Measurements from ENCODE around the gene PARVA.

The PARVA gene

DNA sequence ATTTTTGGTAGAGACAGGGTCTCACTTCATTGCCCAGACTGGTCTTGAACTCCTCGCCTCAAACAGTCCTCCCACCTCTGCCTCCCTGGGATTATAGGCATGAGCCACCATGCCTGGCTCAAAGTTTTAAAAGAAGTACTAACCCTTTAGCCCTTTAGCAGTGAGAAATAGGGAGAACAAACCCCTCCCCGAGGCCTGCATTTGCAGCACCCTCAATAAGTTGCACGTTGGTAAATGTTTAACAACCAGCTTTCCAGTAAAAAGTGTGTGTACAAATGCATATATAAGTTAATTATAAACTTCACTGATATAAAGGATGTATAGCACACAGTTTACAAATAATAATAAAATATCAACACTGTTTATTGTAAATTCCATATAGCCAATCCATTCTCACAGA lies 51.8 kb downstream of the PARVA start:
- H3K4me1 ChIP-seq (ENCODE audit: control insufficient read depth in 5 of 5, insufficient read depth in 5 of 5, low read length in 5 of 5): peaks cover 8 to 39% (median 34%) of the 10 kb centered on the region in 5 donors
- no peaks in the 10 kb centered on the region for H3K27me3 ChIP-seq (ENCODE audit: control insufficient read depth in 5 of 5, insufficient read depth in 4 of 5, low read length in 5 of 5)
- no peaks in the 10 kb centered on the region for H3K9me3 ChIP-seq (ENCODE audit: control insufficient read depth in 5 of 5, low read length in 5 of 5)
- H3K4me3 ChIP-seq (ENCODE audit: low read depth in 1 of 5, low read length in 5 of 5): no peak overlapping the region
- H3K9ac ChIP-seq (ENCODE audit: low read length in 5 of 5): no peak overlapping the region
- H3K27ac ChIP-seq (ENCODE audit: low read depth, low read length): no peak overlapping the region
- no peaks in the 10 kb centered on the region for H3K36me3 ChIP-seq (ENCODE audit: control insufficient read depth in 5 of 5, insufficient read depth in 5 of 5, low read length in 5 of 5)

DNA sequence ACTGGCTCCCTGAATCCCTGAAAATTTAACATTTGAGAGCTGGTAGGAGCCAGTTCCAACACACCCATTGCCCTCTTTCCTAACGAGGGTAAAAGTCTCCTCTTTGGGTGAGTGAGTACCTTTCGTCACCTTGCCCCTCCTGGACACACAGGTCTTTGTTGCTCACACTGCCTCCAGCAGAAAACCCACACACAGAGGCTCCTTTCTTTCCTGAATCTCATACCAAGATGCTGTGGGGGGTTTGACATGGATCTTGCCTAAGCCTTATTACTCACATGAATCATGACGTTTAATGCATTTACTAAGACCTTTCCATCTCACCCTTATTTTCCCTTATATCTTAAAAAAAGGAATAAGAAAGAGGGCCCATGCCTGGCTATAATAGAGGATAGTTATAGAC lies 53.0 kb downstream of the PARVA start:
- no peaks in the 10 kb centered on the region for H3K27me3 ChIP-seq (ENCODE audit: control insufficient read depth in 5 of 5, insufficient read depth in 4 of 5, low read length in 5 of 5)
- H3K4me1 ChIP-seq (ENCODE audit: control insufficient read depth in 5 of 5, insufficient read depth in 5 of 5, low read length in 5 of 5): peaks cover 10 to 47% (median 42%) of the 10 kb centered on the region in 5 donors
- H3K9me3 ChIP-seq (ENCODE audit: control insufficient read depth in 5 of 5, low read length in 5 of 5): no peaks in the 10 kb centered on the region
- peak overlapping the region in 3 of 5 donors; percentile 38 to 79 (median 54) for H3K9ac ChIP-seq (ENCODE audit: low read length in 5 of 5)
- H3K27ac ChIP-seq (ENCODE audit: low read depth, low read length): peak overlapping the region; percentile 98
- peak overlapping the region in 2 of 5 donors; percentile 16 to 41 for H3K4me3 ChIP-seq (ENCODE audit: low read depth in 1 of 5, low read length in 5 of 5)
- no peaks in the 10 kb centered on the region for H3K36me3 ChIP-seq (ENCODE audit: control insufficient read depth in 5 of 5, insufficient read depth in 5 of 5, low read length in 5 of 5)

DNA sequence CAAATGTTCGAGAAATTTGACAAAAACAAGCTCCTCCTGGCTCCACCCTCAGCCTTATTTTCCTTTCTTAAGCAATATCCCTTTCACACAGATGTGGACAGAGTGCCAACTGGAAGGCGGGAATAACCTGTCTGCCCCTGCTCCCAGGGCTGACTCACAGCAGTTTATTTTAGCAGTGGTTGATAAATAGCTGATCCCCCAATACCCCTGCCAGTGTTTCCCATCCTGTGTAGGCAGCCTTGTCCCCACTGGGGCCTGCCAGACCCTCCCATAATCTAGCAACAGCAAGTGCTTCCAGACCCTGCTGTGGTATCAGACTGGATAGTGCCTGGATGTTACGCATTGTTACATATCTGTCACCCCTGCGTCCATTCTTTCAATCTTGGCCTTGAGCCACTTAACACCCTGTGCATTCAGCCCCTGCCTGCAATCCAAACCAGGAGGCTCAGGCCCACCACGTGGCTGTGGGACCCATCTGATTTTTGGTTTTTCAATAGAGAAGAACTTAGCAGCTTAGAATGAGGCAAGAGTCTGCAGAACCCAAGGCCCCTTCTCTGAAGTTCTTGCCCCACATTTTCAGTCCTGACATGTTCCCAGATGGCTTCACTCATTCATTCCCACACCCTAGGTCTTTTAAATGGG lies 53.7 kb downstream of the PARVA start:
- peak overlapping the region in 2 of 5 donors; percentile 16 to 41 for H3K4me3 ChIP-seq (ENCODE audit: low read depth in 1 of 5, low read length in 5 of 5)
- H3K4me1 ChIP-seq (ENCODE audit: control insufficient read depth in 5 of 5, insufficient read depth in 5 of 5, low read length in 5 of 5): peaks cover 10 to 50% (median 42%) of the 10 kb centered on the region in 5 donors
- no peaks in the 10 kb centered on the region for H3K36me3 ChIP-seq (ENCODE audit: control insufficient read depth in 5 of 5, insufficient read depth in 5 of 5, low read length in 5 of 5)
- peak overlapping the region in 3 of 5 donors; percentile 38 to 79 (median 54) for H3K9ac ChIP-seq (ENCODE audit: low read length in 5 of 5)
- H3K9me3 ChIP-seq (ENCODE audit: control insufficient read depth in 5 of 5, low read length in 5 of 5): no peaks in the 10 kb centered on the region
- peak overlapping the region; percentile 98 for H3K27ac ChIP-seq (ENCODE audit: low read depth, low read length)
- no peaks in the 10 kb centered on the region for H3K27me3 ChIP-seq (ENCODE audit: control insufficient read depth in 5 of 5, insufficient read depth in 4 of 5, low read length in 5 of 5)

DNA sequence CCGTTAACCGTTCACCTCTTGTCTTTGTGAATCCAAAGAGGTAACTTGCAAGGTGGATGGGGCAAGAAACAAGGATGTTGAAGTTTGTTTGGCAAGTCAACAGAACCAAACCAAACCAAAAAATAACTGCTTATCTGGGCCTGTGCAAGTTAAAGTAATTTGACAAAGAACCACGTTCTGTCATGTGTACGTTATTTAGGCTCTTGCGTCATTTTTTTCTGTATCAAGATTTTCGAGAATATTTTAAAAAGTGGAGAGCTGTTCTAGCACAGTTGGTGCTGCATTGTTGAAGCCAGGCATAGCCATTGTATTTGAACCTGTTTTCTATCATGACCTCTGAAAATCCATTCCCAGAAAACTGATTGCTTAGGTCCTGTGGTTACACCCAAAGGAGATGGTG lies 55.1 kb downstream of the PARVA start:
- H3K9ac ChIP-seq (ENCODE audit: low read length in 5 of 5): no peak overlapping the region
- H3K9me3 ChIP-seq (ENCODE audit: control insufficient read depth in 5 of 5, low read length in 5 of 5): no peaks in the 10 kb centered on the region
- H3K27ac ChIP-seq (ENCODE audit: low read depth, low read length): peak overlapping the region; percentile 98
- H3K36me3 ChIP-seq (ENCODE audit: control insufficient read depth in 5 of 5, insufficient read depth in 5 of 5, low read length in 5 of 5): peaks cover 0 to 4% (median 0%) of the 10 kb centered on the region in 5 donors
- H3K4me1 ChIP-seq (ENCODE audit: control insufficient read depth in 5 of 5, insufficient read depth in 5 of 5, low read length in 5 of 5): peaks cover 10 to 61% (median 53%) of the 10 kb centered on the region in 5 donors
- no peaks in the 10 kb centered on the region for H3K27me3 ChIP-seq (ENCODE audit: control insufficient read depth in 5 of 5, insufficient read depth in 4 of 5, low read length in 5 of 5)
- H3K4me3 ChIP-seq (ENCODE audit: low read depth in 1 of 5, low read length in 5 of 5): no peak overlapping the region

DNA sequence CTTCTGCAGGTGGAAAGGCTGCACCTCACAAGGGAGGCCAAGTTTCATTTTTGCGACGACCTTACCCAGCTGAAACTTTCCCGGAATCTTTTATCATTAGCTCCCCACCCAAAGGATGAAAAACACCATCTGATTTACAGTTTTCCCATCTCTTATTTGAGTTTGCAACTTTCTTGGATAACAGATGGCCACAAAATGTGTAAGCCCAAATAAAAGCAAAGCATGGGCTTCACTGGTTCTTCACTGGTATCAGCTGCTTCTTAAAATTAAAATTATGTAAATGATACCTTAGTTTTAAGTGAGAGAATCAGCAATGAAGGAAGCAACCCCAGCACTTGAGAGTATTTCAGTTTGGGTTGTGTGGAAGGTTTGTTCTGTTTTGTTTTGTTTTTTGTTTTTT lies 55.8 kb downstream of the PARVA start:
- peaks cover 10 to 61% (median 53%) of the 10 kb centered on the region in 5 donors for H3K4me1 ChIP-seq (ENCODE audit: control insufficient read depth in 5 of 5, insufficient read depth in 5 of 5, low read length in 5 of 5)
- H3K27me3 ChIP-seq (ENCODE audit: control insufficient read depth in 5 of 5, insufficient read depth in 4 of 5, low read length in 5 of 5): no peaks in the 10 kb centered on the region
- no peak overlapping the region for H3K4me3 ChIP-seq (ENCODE audit: low read depth in 1 of 5, low read length in 5 of 5)
- H3K27ac ChIP-seq (ENCODE audit: low read depth, low read length): peak overlapping the region; percentile 8
- H3K36me3 ChIP-seq (ENCODE audit: control insufficient read depth in 5 of 5, insufficient read depth in 5 of 5, low read length in 5 of 5): peaks cover 0 to 5% (median 0%) of the 10 kb centered on the region in 5 donors
- H3K9ac ChIP-seq (ENCODE audit: low read length in 5 of 5): no peak overlapping the region
- H3K9me3 ChIP-seq (ENCODE audit: control insufficient read depth in 5 of 5, low read length in 5 of 5): no peaks in the 10 kb centered on the region

DNA sequence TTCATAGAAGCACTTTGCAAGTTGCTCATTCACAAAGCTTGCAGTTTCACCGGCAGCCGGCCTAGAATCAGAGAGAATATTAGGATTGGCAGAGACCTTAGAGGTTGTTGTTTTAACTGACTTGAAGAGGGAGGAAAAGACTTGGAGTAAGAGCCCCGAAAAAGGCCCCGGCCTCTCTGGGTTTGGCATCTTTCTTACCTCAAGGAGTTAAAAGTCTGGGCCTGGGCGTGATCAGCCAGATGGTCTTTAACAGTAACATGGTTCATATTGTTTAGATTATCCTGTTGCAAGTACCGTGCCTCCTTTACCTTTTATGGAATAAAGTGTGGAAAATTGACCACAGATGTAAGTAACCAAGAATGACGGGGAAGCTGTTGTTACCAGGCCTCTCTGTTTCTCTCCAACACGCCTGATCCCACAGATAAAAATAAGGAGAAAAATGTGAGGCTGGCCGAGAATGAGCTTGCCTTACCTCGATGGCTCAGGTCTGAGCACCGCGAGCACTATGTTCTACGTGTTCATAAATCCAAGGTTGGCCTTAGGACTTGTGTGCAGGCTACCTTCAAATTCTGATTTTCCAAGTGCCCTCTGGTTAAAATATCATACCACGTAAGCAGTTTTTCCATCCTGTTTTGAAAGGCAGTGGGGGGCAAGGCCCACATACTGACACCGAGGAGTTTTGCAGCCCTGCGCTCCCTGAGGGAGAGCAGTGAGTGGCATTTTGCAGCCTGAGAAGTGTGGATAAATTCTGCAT lies 56.4 kb downstream of the PARVA start:
- H3K4me1 ChIP-seq (ENCODE audit: control insufficient read depth in 5 of 5, insufficient read depth in 5 of 5, low read length in 5 of 5): peaks cover 10 to 64% (median 53%) of the 10 kb centered on the region in 5 donors
- H3K27me3 ChIP-seq (ENCODE audit: control insufficient read depth in 5 of 5, insufficient read depth in 4 of 5, low read length in 5 of 5): no peaks in the 10 kb centered on the region
- no peak overlapping the region for H3K4me3 ChIP-seq (ENCODE audit: low read depth in 1 of 5, low read length in 5 of 5)
- H3K36me3 ChIP-seq (ENCODE audit: control insufficient read depth in 5 of 5, insufficient read depth in 5 of 5, low read length in 5 of 5): peaks cover 0 to 5% (median 0%) of the 10 kb centered on the region in 5 donors
- H3K27ac ChIP-seq (ENCODE audit: low read depth, low read length): peak overlapping the region; percentile 8
- H3K9ac ChIP-seq (ENCODE audit: low read length in 5 of 5): peak overlapping the region in 1 of 5 donors; percentile 35
- H3K9me3 ChIP-seq (ENCODE audit: control insufficient read depth in 5 of 5, low read length in 5 of 5): no peaks in the 10 kb centered on the region

DNA sequence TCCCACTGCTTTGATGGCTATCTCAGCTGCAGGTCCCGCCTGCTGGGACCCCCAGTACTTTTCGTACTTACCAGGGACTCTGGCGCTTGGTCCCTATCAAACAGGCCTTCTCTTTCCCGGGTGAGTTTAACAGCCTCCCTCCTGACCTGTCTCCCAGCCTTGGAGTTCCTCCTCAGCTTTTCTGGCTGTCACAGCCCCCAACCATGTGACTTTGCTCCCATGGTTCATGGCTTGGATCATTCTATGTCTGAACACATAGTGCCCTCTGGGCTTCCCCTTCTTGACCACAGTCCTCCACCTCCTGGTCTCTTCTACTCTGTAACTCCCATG lies 56.9 kb downstream of the PARVA start:
- Histone ChIP-seq H3K9ac (ENCODE audit: low read length in 5 of 5) (no peak overlapping the region), H3K27ac (ENCODE audit: low read depth, low read length) (peak overlapping the region; percentile 8), H3K9me3 (ENCODE audit: control insufficient read depth in 5 of 5, low read length in 5 of 5) (no peaks in the 10 kb centered on the region), H3K36me3 (ENCODE audit: control insufficient read depth in 5 of 5, insufficient read depth in 5 of 5, low read length in 5 of 5) (peaks cover 0 to 5% (median 0%) of the 10 kb centered on the region in 5 donors), H3K4me1 (ENCODE audit: control insufficient read depth in 5 of 5, insufficient read depth in 5 of 5, low read length in 5 of 5) (peaks cover 10 to 66% (median 53%) of the 10 kb centered on the region in 5 donors), H3K4me3 (ENCODE audit: low read depth in 1 of 5, low read length in 5 of 5) (no peak overlapping the region), H3K27me3 (ENCODE audit: control insufficient read depth in 5 of 5, insufficient read depth in 4 of 5, low read length in 5 of 5) (no peaks in the 10 kb centered on the region)

DNA sequence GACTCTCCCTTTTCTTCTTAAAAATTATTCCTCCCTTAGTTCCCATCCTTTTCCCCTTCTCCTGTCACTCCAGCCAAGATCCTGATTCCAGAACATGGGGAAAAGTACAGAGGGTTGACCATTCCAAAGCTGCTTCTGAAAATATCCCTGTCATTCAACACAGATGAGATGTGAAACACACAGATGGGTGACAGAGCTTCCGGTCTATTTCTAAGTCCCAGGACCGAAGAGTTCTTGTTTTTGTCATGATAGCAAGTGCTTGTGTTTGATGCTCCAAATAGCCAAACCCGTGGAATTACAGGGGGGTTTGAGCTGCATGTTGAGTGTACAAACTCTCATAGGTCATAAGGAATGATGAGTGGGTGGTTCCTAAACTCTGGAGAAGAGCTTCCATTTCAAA lies 57.9 kb downstream of the PARVA start:
- no peaks in the 10 kb centered on the region for H3K27me3 ChIP-seq (ENCODE audit: control insufficient read depth in 5 of 5, insufficient read depth in 4 of 5, low read length in 5 of 5)
- peaks cover 0 to 5% (median 0%) of the 10 kb centered on the region in 5 donors for H3K36me3 ChIP-seq (ENCODE audit: control insufficient read depth in 5 of 5, insufficient read depth in 5 of 5, low read length in 5 of 5)
- H3K4me1 ChIP-seq (ENCODE audit: control insufficient read depth in 5 of 5, insufficient read depth in 5 of 5, low read length in 5 of 5): peaks cover 10 to 60% (median 49%) of the 10 kb centered on the region in 5 donors
- H3K9me3 ChIP-seq (ENCODE audit: control insufficient read depth in 5 of 5, low read length in 5 of 5): no peaks in the 10 kb centered on the region
- peak overlapping the region; percentile 8 for H3K27ac ChIP-seq (ENCODE audit: low read depth, low read length)
- H3K4me3 ChIP-seq (ENCODE audit: low read depth in 1 of 5, low read length in 5 of 5): no peak overlapping the region
- no peak overlapping the region for H3K9ac ChIP-seq (ENCODE audit: low read length in 5 of 5)

DNA sequence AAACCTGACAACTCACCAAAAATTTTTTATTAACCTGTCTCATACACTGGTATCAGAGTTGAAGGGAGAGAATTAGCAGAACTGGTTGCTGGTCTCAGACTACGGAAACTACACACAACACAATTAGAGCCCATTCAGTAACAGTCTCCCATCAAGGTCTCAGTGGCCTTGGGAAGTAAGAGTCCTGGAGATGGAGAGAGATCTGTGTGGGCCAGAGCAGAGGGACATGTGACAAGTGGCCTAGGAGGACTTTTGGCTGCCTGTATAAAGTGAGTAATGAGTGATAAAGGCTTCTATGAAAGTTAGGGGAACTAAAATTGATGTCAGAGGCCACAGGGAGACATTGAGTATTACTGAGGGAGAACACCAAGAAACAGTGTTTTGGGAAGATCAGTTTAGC lies 58.9 kb downstream of the PARVA start:
- H3K9me3 ChIP-seq (ENCODE audit: control insufficient read depth in 5 of 5, low read length in 5 of 5): no peaks in the 10 kb centered on the region
- H3K27me3 ChIP-seq (ENCODE audit: control insufficient read depth in 5 of 5, insufficient read depth in 4 of 5, low read length in 5 of 5): no peaks in the 10 kb centered on the region
- peaks cover 5 to 50% (median 39%) of the 10 kb centered on the region in 5 donors for H3K4me1 ChIP-seq (ENCODE audit: control insufficient read depth in 5 of 5, insufficient read depth in 5 of 5, low read length in 5 of 5)
- H3K4me3 ChIP-seq (ENCODE audit: low read depth in 1 of 5, low read length in 5 of 5): no peak overlapping the region
- H3K36me3 ChIP-seq (ENCODE audit: control insufficient read depth in 5 of 5, insufficient read depth in 5 of 5, low read length in 5 of 5): peaks cover 0 to 5% (median 0%) of the 10 kb centered on the region in 5 donors
- H3K9ac ChIP-seq (ENCODE audit: low read length in 5 of 5): no peak overlapping the region
- H3K27ac ChIP-seq (ENCODE audit: low read depth, low read length): no peak overlapping the region

DNA sequence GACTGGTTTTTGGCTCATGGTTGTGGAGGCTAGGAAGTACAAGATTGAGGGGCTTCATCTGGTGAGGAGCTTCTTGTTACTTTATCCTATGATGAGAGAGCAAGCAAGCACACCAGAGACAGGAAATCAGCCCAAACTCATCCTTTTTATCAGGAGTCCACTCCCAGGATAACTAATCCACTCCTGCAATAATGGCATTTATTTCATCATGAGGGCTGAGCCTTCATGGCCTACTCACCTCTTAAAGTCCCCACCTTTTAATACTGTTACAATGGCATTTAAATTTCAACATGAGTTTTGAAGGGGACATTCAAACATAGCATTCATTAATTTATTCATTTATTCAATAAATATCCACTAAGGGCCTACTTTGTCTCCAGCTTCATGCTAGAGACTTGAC lies 60.9 kb downstream of the PARVA start:
- no peak overlapping the region for H3K4me3 ChIP-seq (ENCODE audit: low read depth in 1 of 5, low read length in 5 of 5)
- H3K27ac ChIP-seq (ENCODE audit: low read depth, low read length): no peak overlapping the region

More for the DNA sequence above, 60.9 kb downstream of the PARVA start:
- Histone ChIP-seq H3K9ac (ENCODE audit: low read length in 5 of 5) (no peak overlapping the region), H3K4me1 (ENCODE audit: control insufficient read depth in 5 of 5, insufficient read depth in 5 of 5, low read length in 5 of 5) (peaks cover 5 to 39% (median 27%) of the 10 kb centered on the region in 5 donors), H3K9me3 (ENCODE audit: control insufficient read depth in 5 of 5, low read length in 5 of 5) (no peaks in the 10 kb centered on the region), H3K27me3 (ENCODE audit: control insufficient read depth in 5 of 5, insufficient read depth in 4 of 5, low read length in 5 of 5) (no peaks in the 10 kb centered on the region), H3K36me3 (ENCODE audit: control insufficient read depth in 5 of 5, insufficient read depth in 5 of 5, low read length in 5 of 5) (peaks cover 0 to 5% (median 0%) of the 10 kb centered on the region in 5 donors)

All from subcutaneous abdominal adipose tissue (tissue), 5 donors.